ENCODE data around the gene EP400. TPM values are rescaled to one million over a fixed set of nuclear protein-coding genes. Genes with fewer than 3 reads are reported as not detected.

EP400 gene
- total and polyA plus RNA-seq, 9 of the 15 experiments (the other 6 are each of a cell fraction or from before 2014, with no cell fraction given) = 4.5 to 58.0 (median 7.0) TPM

DNA sequence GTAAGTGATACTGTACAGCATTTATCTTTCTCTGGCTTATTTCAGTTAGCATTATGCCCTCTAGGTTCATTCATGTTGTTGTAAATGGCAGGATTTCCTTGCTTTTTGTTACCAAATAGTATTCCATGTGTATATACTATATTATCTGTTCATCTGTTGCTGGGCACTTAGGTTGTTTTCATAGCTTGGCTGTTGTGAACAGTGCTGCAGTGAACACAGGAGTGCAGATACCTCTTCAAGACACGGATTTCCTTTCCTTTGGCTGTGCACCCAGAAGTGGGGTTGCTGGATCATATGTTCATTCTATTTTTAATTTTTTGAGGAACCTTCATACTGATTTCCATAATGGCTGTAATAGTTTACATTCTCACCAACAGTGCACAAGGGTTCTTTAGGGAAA, 21.5 kb downstream of the EP400 start:
- H3K36me3 ChIP-seq (ENCODE audit: control insufficient read depth, insufficient read depth, low read length) = peaks cover 9% of the 10 kb centered on the region; the same call in 1 of the 3 replicates
- H3K79me2 ChIP-seq (ENCODE audit: control insufficient read depth, insufficient read depth, low read length) = peaks cover 93% of the 10 kb centered on the region
- no peaks in the 10 kb centered on the region for H3K27me3 ChIP-seq (ENCODE audit: control insufficient read depth in 2 of 2, insufficient read depth in 2 of 2, low read length in 2 of 2)
- in situ Hi-C loops (cut with MboI) = no loop called here
- no peak overlapping the region for H3K27ac ChIP-seq (ENCODE audit: extremely low read depth, low read depth, low read length)
- CTCF ChIA-PET (ENCODE audit: low intra/inter-chr PET ratio) = no interaction called here
- POLR2A ChIA-PET = interaction anchor here (0.8 kb wide), 1 partner anchor 14 kb away, joined by 4 read pairs; no protein-coding TSS in a partner anchor
- H3K4me3 ChIP-seq = no peak overlapping the region
- H3K9me3 ChIP-seq (replicated peaks; ENCODE audit: control insufficient read depth, insufficient read depth, low read depth, low read length) = no peaks in the 10 kb centered on the region
- H3K9me1 ChIP-seq (ENCODE audit: control insufficient read depth, insufficient read depth, low read length) = peaks cover 4% of the 10 kb centered on the region
- DNase-seq (ENCODE audit: extremely low read depth in 1 of 4, low spot score in 3 of 4) (no peak), ATAC-seq (no peak), FAIRE-seq (no peak)
- H3K4me2 ChIP-seq (ENCODE audit: insufficient read depth, low read length) = no peak overlapping the region
- no peak overlapping the region for H3K9ac ChIP-seq (ENCODE audit: insufficient read depth in 1 of 2, low read depth in 2 of 2, low read length in 2 of 2)
- 75% methylated on average over 1 of the region's 1 CpG for WGBS (ENCODE audit: insufficient coverage, low coverage, missing lambda C conversion rate)
- peaks cover 0 to 9% of the 10 kb centered on the region in 2 experiments; a peak in 2 of 5 replicates for H3K4me1 ChIP-seq (replicated peaks in 1 of 2; ENCODE audit: control insufficient read depth in 2 of 2, insufficient read depth in 2 of 2, low read length in 2 of 2)
- no TSS peak for BruUV-seq (replicated peaks)
- intact Hi-C loops (cut with micrococcal nuclease) = no loop called here
- peaks cover 4% of the 10 kb centered on the region; the same call in 1 of the 2 replicates for H4K20me1 ChIP-seq (replicated peaks; ENCODE audit: control insufficient read depth, insufficient read depth, low read length)
- H2AFZ ChIP-seq (ENCODE audit: low read depth, low read length) = no peak overlapping the region
- TF ChIP-seq, protein P1, sequence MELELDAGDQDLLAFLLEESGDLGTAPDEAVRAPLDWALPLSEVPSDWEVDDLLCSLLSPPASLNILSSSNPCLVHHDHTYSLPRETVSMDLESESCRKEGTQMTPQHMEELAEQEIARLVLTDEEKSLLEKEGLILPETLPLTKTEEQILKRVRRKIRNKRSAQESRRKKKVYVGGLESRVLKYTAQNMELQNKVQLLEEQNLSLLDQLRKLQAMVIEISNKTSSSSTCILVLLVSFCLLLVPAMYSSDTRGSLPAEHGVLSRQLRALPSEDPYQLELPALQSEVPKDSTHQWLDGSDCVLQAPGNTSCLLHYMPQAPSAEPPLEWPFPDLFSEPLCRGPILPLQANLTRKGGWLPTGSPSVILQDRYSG (tag; conservative IDR thresholded peaks at IDR 0.05; ENCODE audit: low read depth) = no peak
- TF ChIP-seq DPF2 (IDR thresholded peaks at IDR 0.05) (no peak), MCM3 (IDR thresholded peaks at IDR 0.05) (no peak), EHMT2 (IDR thresholded peaks at IDR 0.05) (no peak), PYGO2 (tag; IDR thresholded peaks at IDR 0.05) (no peak)
- TF ChIP-seq, protein P2, sequence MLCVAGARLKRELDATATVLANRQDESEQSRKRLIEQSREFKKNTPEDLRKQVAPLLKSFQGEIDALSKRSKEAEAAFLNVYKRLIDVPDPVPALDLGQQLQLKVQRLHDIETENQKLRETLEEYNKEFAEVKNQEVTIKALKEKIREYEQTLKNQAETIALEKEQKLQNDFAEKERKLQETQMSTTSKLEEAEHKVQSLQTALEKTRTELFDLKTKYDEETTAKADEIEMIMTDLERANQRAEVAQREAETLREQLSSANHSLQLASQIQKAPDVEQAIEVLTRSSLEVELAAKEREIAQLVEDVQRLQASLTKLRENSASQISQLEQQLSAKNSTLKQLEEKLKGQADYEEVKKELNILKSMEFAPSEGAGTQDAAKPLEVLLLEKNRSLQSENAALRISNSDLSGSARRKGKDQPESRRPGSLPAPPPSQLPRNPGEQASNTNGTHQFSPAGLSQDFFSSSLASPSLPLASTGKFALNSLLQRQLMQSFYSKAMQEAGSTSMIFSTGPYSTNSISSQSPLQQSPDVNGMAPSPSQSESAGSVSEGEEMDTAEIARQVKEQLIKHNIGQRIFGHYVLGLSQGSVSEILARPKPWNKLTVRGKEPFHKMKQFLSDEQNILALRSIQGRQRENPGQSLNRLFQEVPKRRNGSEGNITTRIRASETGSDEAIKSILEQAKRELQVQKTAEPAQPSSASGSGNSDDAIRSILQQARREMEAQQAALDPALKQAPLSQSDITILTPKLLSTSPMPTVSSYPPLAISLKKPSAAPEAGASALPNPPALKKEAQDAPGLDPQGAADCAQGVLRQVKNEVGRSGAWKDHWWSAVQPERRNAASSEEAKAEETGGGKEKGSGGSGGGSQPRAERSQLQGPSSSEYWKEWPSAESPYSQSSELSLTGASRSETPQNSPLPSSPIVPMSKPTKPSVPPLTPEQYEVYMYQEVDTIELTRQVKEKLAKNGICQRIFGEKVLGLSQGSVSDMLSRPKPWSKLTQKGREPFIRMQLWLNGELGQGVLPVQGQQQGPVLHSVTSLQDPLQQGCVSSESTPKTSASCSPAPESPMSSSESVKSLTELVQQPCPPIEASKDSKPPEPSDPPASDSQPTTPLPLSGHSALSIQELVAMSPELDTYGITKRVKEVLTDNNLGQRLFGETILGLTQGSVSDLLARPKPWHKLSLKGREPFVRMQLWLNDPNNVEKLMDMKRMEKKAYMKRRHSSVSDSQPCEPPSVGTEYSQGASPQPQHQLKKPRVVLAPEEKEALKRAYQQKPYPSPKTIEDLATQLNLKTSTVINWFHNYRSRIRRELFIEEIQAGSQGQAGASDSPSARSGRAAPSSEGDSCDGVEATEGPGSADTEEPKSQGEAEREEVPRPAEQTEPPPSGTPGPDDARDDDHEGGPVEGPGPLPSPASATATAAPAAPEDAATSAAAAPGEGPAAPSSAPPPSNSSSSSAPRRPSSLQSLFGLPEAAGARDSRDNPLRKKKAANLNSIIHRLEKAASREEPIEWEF (CRISPR knock-in tag; IDR thresholded peaks at IDR 0.05) = no peak
- TF ChIP-seq, protein P3, sequence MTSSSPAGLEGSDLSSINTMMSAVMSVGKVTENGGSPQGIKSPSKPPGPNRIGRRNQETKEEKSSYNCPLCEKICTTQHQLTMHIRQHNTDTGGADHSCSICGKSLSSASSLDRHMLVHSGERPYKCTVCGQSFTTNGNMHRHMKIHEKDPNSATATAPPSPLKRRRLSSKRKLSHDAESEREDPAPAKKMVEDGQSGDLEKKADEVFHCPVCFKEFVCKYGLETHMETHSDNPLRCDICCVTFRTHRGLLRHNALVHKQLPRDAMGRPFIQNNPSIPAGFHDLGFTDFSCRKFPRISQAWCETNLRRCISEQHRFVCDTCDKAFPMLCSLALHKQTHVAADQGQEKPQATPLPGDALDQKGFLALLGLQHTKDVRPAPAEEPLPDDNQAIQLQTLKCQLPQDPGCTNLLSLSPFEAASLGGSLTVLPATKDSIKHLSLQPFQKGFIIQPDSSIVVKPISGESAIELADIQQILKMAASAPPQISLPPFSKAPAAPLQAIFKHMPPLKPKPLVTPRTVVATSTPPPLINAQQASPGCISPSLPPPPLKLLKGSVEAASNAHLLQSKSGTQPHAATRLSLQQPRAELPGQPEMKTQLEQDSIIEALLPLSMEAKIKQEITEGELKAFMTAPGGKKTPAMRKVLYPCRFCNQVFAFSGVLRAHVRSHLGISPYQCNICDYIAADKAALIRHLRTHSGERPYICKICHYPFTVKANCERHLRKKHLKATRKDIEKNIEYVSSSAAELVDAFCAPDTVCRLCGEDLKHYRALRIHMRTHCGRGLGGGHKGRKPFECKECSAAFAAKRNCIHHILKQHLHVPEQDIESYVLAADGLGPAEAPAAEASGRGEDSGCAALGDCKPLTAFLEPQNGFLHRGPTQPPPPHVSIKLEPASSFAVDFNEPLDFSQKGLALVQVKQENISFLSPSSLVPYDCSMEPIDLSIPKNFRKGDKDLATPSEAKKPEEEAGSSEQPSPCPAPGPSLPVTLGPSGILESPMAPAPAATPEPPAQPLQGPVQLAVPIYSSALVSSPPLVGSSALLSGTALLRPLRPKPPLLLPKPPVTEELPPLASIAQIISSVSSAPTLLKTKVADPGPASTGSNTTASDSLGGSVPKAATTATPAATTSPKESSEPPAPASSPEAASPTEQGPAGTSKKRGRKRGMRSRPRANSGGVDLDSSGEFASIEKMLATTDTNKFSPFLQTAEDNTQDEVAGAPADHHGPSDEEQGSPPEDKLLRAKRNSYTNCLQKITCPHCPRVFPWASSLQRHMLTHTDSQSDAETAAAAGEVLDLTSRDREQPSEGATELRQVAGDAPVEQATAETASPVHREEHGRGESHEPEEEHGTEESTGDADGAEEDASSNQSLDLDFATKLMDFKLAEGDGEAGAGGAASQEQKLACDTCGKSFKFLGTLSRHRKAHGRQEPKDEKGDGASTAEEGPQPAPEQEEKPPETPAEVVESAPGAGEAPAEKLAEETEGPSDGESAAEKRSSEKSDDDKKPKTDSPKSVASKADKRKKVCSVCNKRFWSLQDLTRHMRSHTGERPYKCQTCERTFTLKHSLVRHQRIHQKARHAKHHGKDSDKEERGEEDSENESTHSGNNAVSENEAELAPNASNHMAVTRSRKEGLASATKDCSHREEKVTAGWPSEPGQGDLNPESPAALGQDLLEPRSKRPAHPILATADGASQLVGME (CRISPR knock-in tag; IDR thresholded peaks at IDR 0.05) = no peak
- TF ChIP-seq, protein P4, sequence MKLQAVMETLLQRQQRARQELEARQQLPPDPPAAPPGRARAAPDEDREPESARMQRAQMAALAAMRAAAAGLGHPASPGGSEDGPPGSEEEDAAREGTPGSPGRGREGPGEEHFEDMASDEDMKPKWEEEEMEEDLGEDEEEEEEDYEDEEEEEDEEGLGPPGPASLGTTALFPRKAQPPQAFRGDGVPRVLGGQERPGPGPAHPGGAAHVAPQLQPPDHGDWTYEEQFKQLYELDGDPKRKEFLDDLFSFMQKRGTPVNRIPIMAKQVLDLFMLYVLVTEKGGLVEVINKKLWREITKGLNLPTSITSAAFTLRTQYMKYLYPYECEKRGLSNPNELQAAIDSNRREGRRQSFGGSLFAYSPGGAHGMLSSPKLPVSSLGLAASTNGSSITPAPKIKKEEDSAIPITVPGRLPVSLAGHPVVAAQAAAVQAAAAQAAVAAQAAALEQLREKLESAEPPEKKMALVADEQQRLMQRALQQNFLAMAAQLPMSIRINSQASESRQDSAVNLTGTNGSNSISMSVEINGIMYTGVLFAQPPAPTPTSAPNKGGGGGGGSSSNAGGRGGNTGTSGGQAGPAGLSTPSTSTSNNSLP (IDR thresholded peaks at IDR 0.05; ENCODE audit: borderline replicate concordance, low read depth, low read length) = no peak
